Measurements from ENCODE around the gene MBNL1.

DNA sequence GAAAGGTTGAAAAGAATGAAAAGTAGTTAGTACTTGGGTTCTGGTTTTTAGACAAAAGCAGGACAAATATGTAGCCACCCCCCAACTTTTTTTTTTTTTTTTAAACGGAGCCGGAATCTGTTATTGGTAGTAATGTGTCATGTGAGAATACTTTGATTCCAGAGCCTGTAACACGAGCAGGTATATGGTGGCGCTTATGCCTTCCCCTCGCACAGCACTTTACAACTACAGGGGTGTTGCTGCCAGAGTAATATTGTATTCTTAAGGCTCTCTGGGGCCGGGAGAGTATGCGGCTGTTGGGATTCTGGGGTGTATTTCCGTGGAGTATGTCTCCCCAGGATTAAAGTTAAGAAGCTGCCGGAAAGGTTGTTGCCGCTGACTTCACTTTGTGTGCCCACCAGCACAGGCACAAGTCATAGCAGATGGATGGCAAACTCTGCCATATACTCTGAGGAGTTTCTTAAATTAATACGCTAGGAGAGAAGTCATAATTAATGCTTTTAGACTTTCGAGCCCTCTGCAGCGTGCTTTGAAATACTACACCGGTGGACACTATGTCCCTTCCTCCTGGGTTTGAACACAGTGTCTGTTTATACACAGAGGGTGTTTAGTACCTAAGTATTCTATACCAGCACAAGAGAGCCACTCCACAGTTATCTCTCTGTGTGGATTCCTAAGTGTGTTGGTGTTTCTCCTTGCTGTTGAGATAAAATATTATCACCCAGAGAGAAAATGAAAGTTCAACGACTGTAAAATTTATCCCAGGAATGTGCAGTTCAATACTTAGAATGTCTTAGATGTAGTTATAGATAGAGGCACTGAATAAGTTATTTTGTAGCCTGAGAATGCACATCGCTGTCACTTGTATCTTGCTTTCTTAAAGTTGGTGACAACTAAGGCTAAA is 1.4 kb downstream of the MBNL1 start:
- TF ChIP-seq ZNF296 (CRISPR knock-in tag; conservative IDR thresholded peaks at IDR 0.05) (no peak), TCF7L2 (IDR thresholded peaks at IDR 0.05; ENCODE audit: low read depth, low read length) (no peak), CTCF (CRISPR knock-in tag; IDR thresholded peaks at IDR 0.05) (no peak), ZNF75D (CRISPR knock-in tag; IDR thresholded peaks at IDR 0.05; ENCODE audit: borderline replicate concordance) (no peak), TBP (CRISPR knock-in tag; IDR thresholded peaks at IDR 0.05) (no peak), ZNF83 (CRISPR knock-in tag; IDR thresholded peaks at IDR 0.05; ENCODE audit: borderline replicate concordance) (no peak)
- TF ChIP-seq, protein P1, sequence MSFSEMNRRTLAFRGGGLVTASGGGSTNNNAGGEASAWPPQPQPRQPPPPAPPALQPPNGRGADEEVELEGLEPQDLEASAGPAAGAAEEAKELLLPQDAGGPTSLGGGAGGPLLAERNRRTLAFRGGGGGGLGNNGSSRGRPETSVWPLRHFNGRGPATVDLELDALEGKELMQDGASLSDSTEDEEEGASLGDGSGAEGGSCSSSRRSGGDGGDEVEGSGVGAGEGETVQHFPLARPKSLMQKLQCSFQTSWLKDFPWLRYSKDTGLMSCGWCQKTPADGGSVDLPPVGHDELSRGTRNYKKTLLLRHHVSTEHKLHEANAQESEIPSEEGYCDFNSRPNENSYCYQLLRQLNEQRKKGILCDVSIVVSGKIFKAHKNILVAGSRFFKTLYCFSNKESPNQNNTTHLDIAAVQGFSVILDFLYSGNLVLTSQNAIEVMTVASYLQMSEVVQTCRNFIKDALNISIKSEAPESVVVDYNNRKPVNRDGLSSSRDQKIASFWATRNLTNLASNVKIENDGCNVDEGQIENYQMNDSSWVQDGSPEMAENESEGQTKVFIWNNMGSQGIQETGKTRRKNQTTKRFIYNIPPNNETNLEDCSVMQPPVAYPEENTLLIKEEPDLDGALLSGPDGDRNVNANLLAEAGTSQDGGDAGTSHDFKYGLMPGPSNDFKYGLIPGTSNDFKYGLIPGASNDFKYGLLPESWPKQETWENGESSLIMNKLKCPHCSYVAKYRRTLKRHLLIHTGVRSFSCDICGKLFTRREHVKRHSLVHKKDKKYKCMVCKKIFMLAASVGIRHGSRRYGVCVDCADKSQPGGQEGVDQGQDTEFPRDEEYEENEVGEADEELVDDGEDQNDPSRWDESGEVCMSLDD (CRISPR knock-in tag; IDR thresholded peaks at IDR 0.05; ENCODE audit: borderline replicate concordance) = no peak
- TF ChIP-seq, protein P2, sequence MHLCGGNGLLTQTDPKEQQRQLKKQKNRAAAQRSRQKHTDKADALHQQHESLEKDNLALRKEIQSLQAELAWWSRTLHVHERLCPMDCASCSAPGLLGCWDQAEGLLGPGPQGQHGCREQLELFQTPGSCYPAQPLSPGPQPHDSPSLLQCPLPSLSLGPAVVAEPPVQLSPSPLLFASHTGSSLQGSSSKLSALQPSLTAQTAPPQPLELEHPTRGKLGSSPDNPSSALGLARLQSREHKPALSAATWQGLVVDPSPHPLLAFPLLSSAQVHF (CRISPR knock-in tag; IDR thresholded peaks at IDR 0.05) = no peak
